GM10266 (cell line): Measurements from ENCODE around the gene ERP27.

Source experiments
- DNase-seq: peaks from one replicate; pipeline ENCODE4 v3.0.0; 2012; ENCODE audit errors: extremely low spot score
- TF ChIP-seq, protein P1 (sequence below): IDR thresholded peaks from 2 replicates; pipeline ENCODE4 v1.5.1; 2012; ENCODE audit warnings: mild to moderate bottlenecking, low read depth; ENCODE audit not compliant: control insufficient read depth, insufficient read depth; ENCODE audit errors: missing control alignments

Gene ERP27

GRCh38 chr12:14930299-14930698 lies 8.0 kb downstream of the ERP27 start:
- DNase-seq, result no peak

GRCh38 chr12:14928931-14929330 lies 9.4 kb downstream of the ERP27 start:
- TF ChIP-seq, protein P1, sequence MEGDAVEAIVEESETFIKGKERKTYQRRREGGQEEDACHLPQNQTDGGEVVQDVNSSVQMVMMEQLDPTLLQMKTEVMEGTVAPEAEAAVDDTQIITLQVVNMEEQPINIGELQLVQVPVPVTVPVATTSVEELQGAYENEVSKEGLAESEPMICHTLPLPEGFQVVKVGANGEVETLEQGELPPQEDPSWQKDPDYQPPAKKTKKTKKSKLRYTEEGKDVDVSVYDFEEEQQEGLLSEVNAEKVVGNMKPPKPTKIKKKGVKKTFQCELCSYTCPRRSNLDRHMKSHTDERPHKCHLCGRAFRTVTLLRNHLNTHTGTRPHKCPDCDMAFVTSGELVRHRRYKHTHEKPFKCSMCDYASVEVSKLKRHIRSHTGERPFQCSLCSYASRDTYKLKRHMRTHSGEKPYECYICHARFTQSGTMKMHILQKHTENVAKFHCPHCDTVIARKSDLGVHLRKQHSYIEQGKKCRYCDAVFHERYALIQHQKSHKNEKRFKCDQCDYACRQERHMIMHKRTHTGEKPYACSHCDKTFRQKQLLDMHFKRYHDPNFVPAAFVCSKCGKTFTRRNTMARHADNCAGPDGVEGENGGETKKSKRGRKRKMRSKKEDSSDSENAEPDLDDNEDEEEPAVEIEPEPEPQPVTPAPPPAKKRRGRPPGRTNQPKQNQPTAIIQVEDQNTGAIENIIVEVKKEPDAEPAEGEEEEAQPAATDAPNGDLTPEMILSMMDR, result no peak
- DNase-seq, result no peak

More at GRCh38 chr12:14930299-14930698, 8.0 kb downstream of the ERP27 start:
- TF ChIP-seq, protein P1, result no peak

- TF ChIP-seq, protein P1, result no peak
Measured at GRCh38 chr12:14927267-14927666, 11.1 kb downstream of the ERP27 start.

GRCh38 chr12:14924541-14924940 lies 13.8 kb downstream of the ERP27 start:
- TF ChIP-seq, protein P1, result no peak

More at GRCh38 chr12:14927267-14927666, 11.1 kb downstream of the ERP27 start:
- no peak for DNase-seq

GRCh38 chr12:14923944-14924343 lies 14.4 kb downstream of the ERP27 start:
- TF ChIP-seq, protein P1, result no peak
- no peak for DNase-seq

More at GRCh38 chr12:14924541-14924940, 13.8 kb downstream of the ERP27 start:
- DNase-seq, result no peak

GRCh38 chr12:14921218-14921617 lies 17.1 kb downstream of the ERP27 start:
- DNase-seq, result no peak
- TF ChIP-seq, protein P1, result no peak

DNA sequence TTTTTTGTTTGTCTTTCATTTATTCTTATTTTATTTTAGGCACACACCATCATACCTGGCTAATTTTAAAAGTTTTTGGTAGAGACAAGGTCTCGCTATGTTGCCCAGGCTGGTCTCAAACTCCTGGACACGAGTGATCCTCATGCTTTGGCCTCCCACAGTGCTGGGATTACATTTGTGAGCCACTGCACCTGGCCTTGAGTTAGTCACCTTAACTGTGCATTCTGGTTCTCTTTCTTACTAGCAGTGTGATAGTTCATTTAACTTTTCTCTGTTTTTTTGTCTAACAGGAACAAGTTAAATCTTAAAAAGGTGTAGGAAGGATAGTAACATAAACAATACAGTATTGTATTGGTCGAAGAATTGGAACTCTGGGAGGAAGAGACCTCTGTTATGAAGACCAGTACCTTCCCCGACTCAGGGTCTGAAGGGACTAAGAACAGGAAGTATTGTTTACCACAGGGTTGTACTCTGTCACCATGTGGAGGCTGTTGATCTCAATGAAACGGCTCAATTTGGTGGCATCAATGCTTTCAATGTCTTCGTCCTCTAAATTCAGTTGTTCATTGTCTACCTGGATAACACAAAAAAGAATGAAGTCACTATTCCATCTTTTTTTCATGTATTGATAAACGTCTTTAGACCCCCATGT lies 17.7 kb downstream of the ERP27 start:
- TF ChIP-seq, protein P1, result no peak
- DNase-seq, result no peak
